GM18520 (cell line): ENCODE measurements around the gene PIKFYVE.

Experiments used
- ATAC-seq: cut with Tn5 transposase; IDR thresholded peaks from one replicate; pipeline ENCODE4 v1.9.1; 2021; ENCODE audit not compliant: unreplicated experiment

Gene PIKFYVE

GRCh38 chr2:208407667-208408066, 141.6 kb downstream of the PIKFYVE start:
- no peak for ATAC-seq
